K562 (cell line): ENCODE results near the gene RANGAP1. TPM values are rescaled to one million over a fixed set of nuclear protein-coding genes. Genes with fewer than 3 reads are reported as not detected.

Source experiments
- ELK3 ChIP-seq: fragments of 450-650 bp; formaldehyde crosslinking; IDR thresholded peaks from 2 replicates; pipeline ENCODE4 v1.4.0; 2020; ENCODE audit warnings: mild to moderate bottlenecking
- MEF2A ChIP-seq: IDR thresholded peaks from 2 replicates; pipeline ENCODE4 v1.6.1; 2011; ENCODE audit warnings: low read depth, mild to moderate bottlenecking, low read length, moderate library complexity; ENCODE audit not compliant: control insufficient read depth
- REST ChIP-seq, 2 experiments: fragments of 450-650 bp; formaldehyde crosslinking in 1 of 2; IDR thresholded peaks; 2 replicates each; pipeline versions ENCODE4 v1.4.0 to v1.6.1; 2014 to 2020; ENCODE audit warnings: mild to moderate bottlenecking in 2 of 2, borderline replicate concordance in 1 of 2, low read depth in 1 of 2
- XRCC3 ChIP-seq: fragments of 450-650 bp; IDR thresholded peaks from 2 replicates; pipeline ENCODE4 v1.6.1; 2017; ENCODE audit warnings: mild to moderate bottlenecking, moderate library complexity
- ZBTB1 ChIP-seq: sonication (generic); formaldehyde crosslinking; IDR thresholded peaks from 2 replicates; pipeline ENCODE4 v1.8.1; 2023; ENCODE audit warnings: missing genetic modification reagents, low read depth, mild to moderate bottlenecking, borderline replicate concordance
- ZC3H11A ChIP-seq: IDR thresholded peaks from 2 replicates; pipeline ENCODE4 v1.6.1; 2012; ENCODE audit warnings: low read depth, low read length, improper control_type of control experiment
- polyA plus RNA-seq, 8 experiments: library from polyadenylated mRNA; depleted of rRNA in 4 of 8; stranded (reverse) in 5 of 8; unstranded in 3 of 8; fragments of >200 nt; fragmentation: Nextera tagmentation in 2 of 8; fragmentation: Illumina TruSeq in 1 of 8; extraction: Ambion mirVana in 2 of 8; extraction: Trizol in 1 of 8; gene quantifications; 2 replicates each; pipeline versions ENCODE4 v1.2.1 to v1.2.3, GENCODE V29; 2011 to 2014; ENCODE audit warnings: inconsistent platforms in 1 of 8, missing spikeins in 1 of 8
- total RNA-seq, 7 experiments: library from RNA; depleted of rRNA in 6 of 7; stranded (reverse); fragments of >200 nt in 6 of 7; fragmentation: Illumina TruSeq in 2 of 7; extraction: Trizol in 2 of 7; gene quantifications; 2 replicates each; pipeline versions ENCODE4 v1.2.1 to v1.2.3, GENCODE V29; 2011 to 2021; ENCODE audit warnings: low replicate concordance in 1 of 7

Gene RANGAP1
- total and polyA plus RNA-seq, 9 of the 15 experiments (the other 6 are each of a cell fraction or from before 2014, with no cell fraction given), result 2.1 to 104 (median 50.6) TPM

- TF ChIP-seq REST (IDR thresholded peaks at IDR 0.05; ENCODE audit: borderline replicate concordance), result no peak
- TF ChIP-seq REST (CRISPR knock-in tag; IDR thresholded peaks at IDR 0.05; ENCODE audit: low read depth), result no peak
- no peak for TF ChIP-seq ZC3H11A
- no peak for TF ChIP-seq ZBTB1
- no peak for TF ChIP-seq MEF2A
- no peak for TF ChIP-seq ELK3 (CRISPR knock-in tag)
- TF ChIP-seq XRCC3, result no peak
Observed at GRCh38 chr22:41263704-41264103, 22.3 kb downstream of the RANGAP1 start (continued).
